ENCODE measurements around the gene NRF1.
A peak's percentile ranks its signal among the peaks of the same experiment; 100 is the strongest.

Gene NRF1

GRCh38 chr7:129686063-129686462 is 74.5 kb downstream of the NRF1 start:
- DNase-seq = no peak

DNA sequence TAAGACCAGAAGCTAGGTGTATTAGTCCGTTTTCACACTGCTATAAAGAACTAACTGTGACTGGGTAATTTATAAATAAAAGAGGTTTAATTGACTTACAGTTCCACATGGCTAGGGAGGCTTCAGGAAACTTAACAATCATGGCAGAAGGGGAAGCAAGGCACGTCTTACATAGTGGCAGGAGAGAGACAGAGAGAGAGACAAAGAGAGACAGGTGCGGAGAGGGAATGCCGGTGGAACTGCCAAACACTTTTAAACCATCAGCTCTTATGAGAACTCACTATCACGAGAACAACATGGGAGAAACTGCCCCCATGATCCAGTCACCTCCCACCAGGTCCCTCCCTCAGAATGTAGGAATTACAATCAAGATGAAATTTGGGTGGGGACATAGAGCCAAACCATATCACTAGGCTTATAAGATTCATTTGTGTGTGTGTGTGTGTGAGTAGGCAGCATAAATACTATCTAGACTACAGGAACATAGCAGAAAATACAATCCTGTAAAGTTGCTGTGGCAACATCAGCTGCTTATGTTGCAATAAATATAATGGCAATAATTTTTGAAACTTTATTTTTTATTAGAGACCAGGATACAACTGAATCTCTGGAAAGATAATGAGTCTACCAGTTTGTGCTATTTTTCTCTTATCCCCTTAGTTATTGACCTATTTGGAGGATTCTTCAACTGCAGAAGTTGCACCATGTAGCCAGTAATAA is 77.1 kb downstream of the NRF1 start:
- DNase-seq = no peak

DNA sequence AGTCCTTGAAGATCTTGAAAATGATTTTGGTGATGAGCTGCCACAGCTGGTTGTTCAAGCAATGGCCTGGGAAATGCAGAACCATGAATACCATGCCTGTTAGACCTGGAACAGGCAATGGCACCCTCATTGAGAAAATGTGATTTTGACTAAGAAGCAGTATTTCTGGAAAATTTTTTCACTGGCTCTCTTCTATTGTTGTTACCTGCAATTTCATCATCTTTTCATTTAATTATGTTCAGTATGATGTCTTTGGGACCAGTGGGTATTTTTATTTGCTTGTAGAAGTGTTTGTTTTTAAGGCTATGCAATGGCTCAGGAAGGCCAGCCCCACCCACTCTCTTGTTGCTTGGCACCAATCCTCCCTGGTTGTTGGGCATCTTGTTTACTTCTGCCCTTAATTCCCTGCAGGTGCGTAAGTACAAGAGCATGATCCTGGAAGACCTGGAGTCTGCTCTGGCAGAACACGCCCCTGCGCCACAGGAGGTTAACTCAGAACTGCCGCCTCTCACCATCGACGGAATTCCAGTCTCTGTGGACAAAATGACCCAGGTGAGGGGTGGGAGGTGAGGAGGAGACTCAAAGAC is 78.6 kb downstream of the NRF1 start:
- DNase-seq = no peak

- no peak for DNase-seq
These were observed 79.2 kb downstream of the NRF1 start for GRCh38 chr7:129690701-129691100.

DNA sequence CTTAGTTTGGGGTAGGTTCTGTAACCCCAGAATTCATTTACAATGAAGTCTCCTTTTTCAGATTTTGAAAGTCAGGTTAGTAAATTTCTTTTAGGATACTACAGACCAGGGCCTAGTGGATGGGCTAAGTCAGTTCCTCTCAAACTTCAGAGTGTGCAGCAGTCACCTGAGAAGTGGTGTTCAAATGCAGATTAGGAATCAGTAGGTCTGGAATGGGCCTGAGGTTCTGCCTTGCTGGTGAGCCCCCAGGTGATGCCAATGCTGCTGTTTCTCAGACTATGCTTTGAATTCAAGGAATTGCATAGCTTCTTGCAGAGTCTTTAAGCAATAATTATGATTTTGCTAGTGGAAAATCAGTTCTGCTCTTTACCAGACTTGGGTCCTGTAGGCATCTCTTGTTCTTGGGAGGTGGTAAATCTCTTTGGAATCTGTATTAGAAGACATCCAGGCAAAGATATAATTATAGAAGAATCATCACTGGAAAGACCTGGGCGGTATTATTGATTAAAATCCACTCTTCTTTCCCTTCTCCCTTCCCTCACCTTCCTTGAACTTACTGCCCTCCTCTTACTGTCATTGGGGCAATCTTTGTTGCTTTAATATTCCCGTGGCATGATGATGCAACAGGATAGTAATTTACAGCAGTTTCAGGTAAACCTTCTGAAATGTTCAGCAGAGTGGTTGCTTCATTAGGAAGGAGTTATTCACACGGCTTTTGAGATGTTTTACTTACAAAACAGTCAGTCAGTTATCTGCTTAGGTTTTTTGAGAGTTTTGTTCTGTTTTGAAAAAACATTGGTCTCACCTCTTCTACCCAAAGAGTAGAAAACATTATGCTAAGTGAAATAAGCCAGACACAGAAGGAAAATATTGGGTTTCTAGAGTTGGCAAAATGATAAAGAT is 87.2 kb downstream of the NRF1 start:
- DNase-seq = no peak

DNA sequence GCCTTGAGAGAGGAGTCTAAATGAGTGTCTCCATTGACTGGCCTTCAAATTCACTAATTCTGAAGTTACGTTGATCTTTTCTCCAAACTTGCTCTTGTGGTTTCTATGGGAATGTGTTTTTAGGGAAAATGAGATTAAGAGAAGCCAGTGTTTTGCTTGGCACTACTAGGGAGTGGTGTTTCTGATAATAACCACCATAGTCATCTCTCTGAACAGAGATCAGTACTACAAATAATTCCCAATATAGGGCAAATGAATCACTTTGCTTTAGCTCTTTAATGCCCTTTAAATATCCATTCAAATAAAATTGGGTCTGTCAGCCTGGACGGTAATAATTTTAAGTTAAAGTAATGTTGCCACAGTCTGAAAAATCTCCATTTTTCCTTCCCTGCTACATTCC is 90.8 kb downstream of the NRF1 start:
- DNase-seq = peak; percentile 19

GRCh38 chr7:129702761-129703338 is 91.3 kb downstream of the NRF1 start:
- DNase-seq = no peak

DNA sequence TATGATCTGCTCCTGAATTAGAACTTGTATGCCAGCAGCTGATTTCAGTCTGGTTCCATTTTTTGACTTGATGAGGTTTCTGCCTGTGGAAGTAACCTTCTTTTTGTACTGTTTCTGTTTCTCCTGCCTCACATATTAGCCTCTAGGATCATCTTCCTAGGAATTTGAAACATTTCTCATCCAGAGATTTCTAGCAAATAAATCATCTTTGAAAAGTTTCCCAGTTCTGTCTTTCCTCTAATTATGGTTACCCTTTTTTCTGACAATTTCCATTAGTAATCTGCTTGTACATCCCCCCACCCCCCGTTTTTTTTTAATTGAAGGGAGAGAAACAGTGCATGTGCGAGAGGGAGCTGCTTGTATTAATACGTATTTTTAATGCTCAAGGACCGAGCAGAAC is 92.2 kb downstream of the NRF1 start:
- peak; percentile 30 for DNase-seq

DNA sequence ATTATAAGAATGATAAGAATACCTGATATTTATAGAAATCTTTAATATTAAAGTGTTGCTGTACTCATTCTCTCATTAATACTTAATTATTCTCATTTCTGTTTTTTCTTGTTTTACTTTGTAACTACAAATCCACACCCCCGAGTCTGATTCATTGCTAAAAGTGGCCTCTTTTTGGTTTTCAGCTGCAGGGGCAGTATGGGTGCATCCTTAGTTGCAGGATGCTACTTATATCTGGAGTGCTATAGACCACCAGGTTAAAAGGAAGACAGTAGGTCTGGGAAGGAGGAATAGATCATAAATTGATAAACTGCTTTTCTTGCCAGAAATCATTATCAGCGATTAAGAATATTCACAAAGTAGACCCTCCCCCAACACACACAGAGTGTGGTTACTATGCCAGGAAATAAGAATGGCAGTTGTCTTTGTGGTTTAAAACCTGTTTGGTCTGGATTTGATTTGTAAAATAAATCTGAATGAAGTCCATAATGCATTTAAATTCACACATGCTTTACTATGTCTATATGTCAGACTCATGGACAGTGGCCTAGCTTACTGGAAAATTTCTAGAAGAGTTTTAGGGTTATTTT is 96.5 kb downstream of the NRF1 start:
- no peak for DNase-seq

- DNase-seq = no peak
These were observed 102.0 kb downstream of the NRF1 start for GRCh38 chr7:129713544-129713943.

- DNase-seq = no peak
These were observed 103.1 kb downstream of the NRF1 start for GRCh38 chr7:129714514-129715063.

DNA sequence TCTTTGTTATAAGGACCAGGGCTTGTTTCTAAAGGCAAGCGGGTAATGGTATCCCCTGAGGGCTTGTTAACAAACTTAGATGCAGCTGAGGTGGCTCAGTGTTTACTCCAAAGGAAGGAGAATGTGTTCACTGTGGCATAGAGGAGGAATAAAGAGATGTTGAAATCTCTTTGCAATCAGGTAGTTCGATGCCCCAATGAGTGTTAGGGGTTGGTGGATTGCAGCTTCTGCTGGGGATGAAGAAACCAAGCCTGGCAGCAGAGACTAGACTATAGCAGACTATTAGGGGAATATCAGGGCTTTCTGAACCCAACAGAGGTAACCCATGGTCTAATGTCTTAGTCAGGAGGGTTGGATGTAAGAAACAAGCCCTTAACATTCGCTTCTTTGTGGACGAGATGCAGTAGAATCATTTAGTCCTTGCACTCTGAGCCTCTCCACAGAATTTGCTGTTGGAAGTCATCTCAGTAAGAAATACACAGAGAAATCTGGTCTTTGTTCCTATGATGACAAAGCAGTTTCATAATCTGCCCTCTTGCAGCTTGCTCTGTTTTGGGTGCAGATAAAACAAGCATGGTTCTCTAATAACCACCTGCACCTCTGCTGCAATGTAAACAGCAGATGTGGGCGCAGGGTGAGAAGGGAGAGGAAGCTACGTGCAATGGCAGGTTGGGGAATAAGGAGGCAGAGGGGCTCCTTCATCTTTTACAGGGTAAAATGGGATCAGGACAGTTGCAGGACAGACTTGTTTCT is 108.6 kb downstream of the NRF1 start:
- no peak for DNase-seq

DNA sequence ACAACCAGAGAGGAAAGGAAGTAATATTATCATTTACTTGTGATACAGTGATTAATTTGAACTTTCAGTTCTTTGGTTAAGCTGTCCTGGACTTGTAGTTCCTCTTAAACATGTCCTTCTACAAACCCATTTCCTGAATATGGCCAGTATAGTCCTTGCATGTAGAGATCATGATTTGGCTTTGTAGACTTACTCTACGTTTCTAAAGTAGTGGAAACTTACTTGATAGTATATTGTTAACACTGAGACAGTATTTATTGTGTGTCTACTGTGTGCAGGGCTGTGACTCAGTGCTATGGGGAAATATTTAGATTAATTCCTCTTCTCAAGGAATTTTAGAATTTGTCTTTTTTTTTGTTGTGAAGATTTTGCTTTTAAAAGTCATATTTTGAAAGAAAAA is 109.5 kb downstream of the NRF1 start:
- no peak for DNase-seq

DNA sequence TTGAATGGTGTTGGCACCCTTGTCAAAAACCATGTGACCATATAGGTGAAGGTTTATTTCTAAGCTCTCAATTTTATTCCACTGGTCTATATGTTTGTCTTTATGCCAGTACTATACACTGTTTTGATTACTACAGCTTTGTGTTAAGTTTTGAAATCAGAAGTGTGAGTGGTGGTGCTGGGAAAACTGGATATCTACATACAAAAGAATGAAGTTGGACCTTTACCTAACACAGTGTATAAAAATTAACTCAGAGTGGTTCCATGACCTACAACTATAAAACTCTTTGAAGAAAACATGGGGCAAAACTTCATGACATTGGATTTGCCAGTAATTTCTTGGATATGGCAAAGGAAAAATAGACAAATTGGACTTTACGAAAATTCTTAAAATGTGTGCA is 112.2 kb downstream of the NRF1 start:
- DNase-seq = no peak

DNA sequence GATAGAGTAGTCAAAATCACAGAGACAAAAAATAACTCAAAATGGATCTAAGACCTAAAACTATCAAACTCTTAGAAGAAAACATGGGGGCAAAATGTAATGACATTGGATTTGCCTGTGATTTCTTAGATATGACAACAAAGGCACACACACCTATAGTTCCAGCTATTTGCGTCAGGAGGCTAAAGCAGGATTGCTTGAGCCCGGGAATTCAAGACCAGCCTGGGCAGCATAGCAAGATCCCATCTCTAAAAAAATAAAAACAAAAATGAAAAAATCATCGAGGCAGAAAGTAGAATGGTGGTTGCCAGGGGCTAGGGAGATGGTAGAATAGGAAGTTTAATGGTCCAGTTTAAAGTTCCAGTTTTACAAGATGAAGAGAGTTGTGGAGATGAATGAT is 113.3 kb downstream of the NRF1 start:
- no peak for DNase-seq

GRCh38 chr7:129728875-129729467 is 117.5 kb downstream of the NRF1 start:
- DNase-seq = no peak

DNA sequence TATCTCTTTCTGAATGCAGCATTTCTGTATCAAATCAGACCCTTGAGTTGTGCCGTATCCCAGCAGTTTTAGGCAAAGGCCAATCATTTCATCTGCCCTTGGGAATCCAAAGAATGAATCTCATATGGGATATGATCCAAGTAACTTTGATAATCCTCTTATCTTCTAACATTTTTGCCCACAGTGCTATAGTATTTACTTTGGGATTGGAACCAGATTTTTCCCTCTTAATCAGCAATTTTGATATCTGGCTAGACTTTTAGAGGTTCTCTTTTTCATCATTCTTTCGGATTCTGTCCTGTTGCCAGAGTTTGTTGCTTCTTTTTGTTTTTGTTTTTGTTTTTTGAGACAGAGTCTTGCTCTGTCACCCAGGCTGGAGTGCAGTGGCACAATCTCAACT is 118.0 kb downstream of the NRF1 start:
- DNase-seq = no peak

- no peak for DNase-seq
These were observed 118.6 kb downstream of the NRF1 start for GRCh38 chr7:129730159-129730558.

DNA sequence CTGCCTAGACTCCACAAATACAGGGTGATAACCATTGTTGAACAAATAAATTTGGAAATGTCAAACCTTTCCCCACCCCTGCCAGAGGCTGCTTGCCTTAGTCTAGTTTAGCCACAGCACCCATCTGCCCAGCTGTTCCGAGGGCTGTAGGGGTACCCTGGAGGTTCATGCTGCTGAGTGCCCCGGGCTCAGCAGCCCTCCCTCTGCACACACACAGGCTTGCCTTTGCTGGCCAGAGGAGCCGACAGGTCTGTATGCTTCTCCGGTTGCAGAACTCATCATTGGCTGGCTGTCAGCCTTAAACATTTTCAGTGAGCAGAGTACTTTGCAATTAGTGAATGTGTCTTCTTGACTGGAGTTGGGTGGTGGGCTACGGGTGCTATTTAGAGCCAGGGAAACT is 122.9 kb downstream of the NRF1 start:
- no peak for DNase-seq

DNA sequence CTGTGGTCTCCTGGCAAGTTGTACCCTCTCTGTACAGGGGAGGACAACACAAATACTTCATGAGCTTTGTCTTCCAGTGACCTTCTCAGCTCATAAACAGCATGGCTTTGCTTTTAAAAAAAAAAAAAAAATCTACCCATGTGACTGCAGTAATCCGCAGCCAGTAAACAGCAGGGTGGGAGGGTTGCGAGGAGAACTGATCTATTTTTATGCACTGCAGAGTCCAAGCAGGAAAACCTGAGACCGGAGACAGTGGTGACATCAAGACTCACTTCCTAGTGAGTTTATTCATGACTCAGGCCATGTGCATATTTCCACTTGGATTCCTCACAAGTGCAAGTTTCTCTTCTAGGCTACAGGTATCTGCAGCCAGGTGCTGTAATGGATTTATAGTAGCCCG is 127.9 kb downstream of the NRF1 start:
- no peak for DNase-seq

Data from fibroblast of skin of abdomen (primary cell).